Adrenal gland (tissue), 5 donors: ENCODE results near the gene DYRK1A.

Experiments used
- POLR2A ChIP-seq, 2 donors: fragments of 450-650 bp; IDR thresholded peaks; one replicate each; pipeline ENCODE4 v1.6.1; 2017; ENCODE audit warnings: antibody characterized with exemption in 2 of 2, mild to moderate bottlenecking in 2 of 2, moderate library complexity in 1 of 2
- TF ChIP-seq, protein P1 (sequence below), 6 experiments: fragments of 450-650 bp in 4 of 6; fragments of 200-600 bp in 2 of 6; sonication (generic) in 1 of 6; IDR thresholded peaks; 1 replicate in 5 of 6; 2 replicates in 1 of 6; pipeline versions ENCODE4 v1.5.1 to v1.8.0; 2016 to 2021; ENCODE audit warnings: antibody characterized with exemption in 6 of 6, mild to moderate bottlenecking in 2 of 6, moderate library complexity in 1 of 6
- donor health status: DM: no; HTN: no; CAD: no.

DNA sequence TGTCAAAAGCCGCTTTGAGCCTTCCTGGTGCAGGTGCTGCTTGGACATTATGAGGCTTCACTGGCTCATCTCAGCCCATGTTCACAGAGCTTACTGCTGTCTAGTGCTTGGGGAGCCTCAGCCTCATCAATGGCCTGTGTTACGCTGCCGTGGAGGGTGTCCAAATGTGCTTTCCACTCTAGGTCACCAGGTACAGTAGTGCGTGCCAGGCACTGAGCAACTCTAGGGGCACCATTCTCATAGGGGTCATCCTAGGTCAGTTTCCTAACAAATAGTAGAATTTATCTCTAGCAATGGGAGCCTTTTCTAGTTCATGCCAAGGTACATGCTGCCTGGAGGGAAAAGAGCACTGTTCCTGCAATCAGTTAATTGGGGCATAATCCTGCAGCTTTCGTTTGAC lies 193.8 kb downstream of the DYRK1A start:
- TF ChIP-seq POLR2A (IDR thresholded peaks at IDR 0.05), result no peak
- TF ChIP-seq, protein P1, sequence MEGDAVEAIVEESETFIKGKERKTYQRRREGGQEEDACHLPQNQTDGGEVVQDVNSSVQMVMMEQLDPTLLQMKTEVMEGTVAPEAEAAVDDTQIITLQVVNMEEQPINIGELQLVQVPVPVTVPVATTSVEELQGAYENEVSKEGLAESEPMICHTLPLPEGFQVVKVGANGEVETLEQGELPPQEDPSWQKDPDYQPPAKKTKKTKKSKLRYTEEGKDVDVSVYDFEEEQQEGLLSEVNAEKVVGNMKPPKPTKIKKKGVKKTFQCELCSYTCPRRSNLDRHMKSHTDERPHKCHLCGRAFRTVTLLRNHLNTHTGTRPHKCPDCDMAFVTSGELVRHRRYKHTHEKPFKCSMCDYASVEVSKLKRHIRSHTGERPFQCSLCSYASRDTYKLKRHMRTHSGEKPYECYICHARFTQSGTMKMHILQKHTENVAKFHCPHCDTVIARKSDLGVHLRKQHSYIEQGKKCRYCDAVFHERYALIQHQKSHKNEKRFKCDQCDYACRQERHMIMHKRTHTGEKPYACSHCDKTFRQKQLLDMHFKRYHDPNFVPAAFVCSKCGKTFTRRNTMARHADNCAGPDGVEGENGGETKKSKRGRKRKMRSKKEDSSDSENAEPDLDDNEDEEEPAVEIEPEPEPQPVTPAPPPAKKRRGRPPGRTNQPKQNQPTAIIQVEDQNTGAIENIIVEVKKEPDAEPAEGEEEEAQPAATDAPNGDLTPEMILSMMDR (IDR thresholded peaks at IDR 0.05), result no peak
